Stomach (tissue), 9 donors: Measurements from ENCODE around the gene RPTOR. TPM values are rescaled to one million over a fixed set of nuclear protein-coding genes. Genes with fewer than 3 reads are reported as not detected.

Experiments used
- DNase-seq, 2 donors: peaks; one replicate each; pipeline versions ENCODE4 v3.0.0 to v3.0.0-alpha.2; 2013 to 2019
- H3K27ac ChIP-seq, 5 donors: fragments of 200-600 bp in 4 of 5; sonication (generic) in 4 of 5; one replicate each; pipeline ENCODE4 v1.5.1; 2013 to 2019; ENCODE audit warnings: mild to moderate bottlenecking in 1 of 5, moderate library complexity in 1 of 5
- H3K27me3 ChIP-seq, 3 donors: fragments of 200-600 bp; sonication (generic); one replicate each; pipeline ENCODE4 v1.5.1; 2017 to 2019; ENCODE audit warnings: mixed run types in 1 of 3
- H3K36me3 ChIP-seq, 4 donors: fragments of 200-600 bp; sonication (generic); 1 replicate in 3 of 4; 2 replicates in 1 of 4; pipeline ENCODE4 v1.5.1; 2016 to 2019
- H3K4me1 ChIP-seq, 4 donors: fragments of 200-600 bp; sonication (generic); one replicate each; pipeline ENCODE4 v1.5.1; 2016 to 2019
- H3K4me3 ChIP-seq, 4 donors: fragments of 200-600 bp; sonication (generic) in 3 of 4; one replicate each; pipeline ENCODE4 v1.5.1; 2016 to 2019; ENCODE audit warnings: mild to moderate bottlenecking in 1 of 4
- H3K9me3 ChIP-seq, 4 donors: fragments of 200-600 bp; sonication (generic); one replicate each; pipeline ENCODE4 v1.5.1; 2016 to 2019
- EP300 ChIP-seq: sonication (generic); formaldehyde crosslinking; IDR thresholded peaks from one replicate; pipeline ENCODE4 v1.6.1; 2017; ENCODE audit warnings: antibody characterized with exemption
- POLR2A ChIP-seq, 4 donors: fragments of 450-650 bp; IDR thresholded peaks; one replicate each; pipeline ENCODE4 v1.6.1; 2016; ENCODE audit warnings: antibody characterized with exemption in 4 of 4, control low read depth in 2 of 4, mild to moderate bottlenecking in 1 of 4, moderate library complexity in 1 of 4
- POLR2AphosphoS5 ChIP-seq, 3 donors: sonication (generic); formaldehyde crosslinking; IDR thresholded peaks; one replicate each; pipeline ENCODE4 v1.6.1; 2016; ENCODE audit warnings: antibody characterized with exemption in 3 of 3
- WGBS, 5 donors: extraction: QIAGEN DNeasy Blood & Tissue Kit in 3 of 5; methylation state at CpG; one replicate each; pipeline versions ENCODE4 v1.1.5 to v1.1.7; 2013 to 2018; 5-methylcytosine and 5-hydroxymethylcytosine counted together
- intact Hi-C: fragments of 100-400 bp; cut with DNase I; formaldehyde crosslinking; loops from one replicate; pipeline ENCODE4 v1.15.1; 2023; ENCODE audit warnings: low total_unique reads
- polyA plus RNA-seq, 3 donors: library from polyadenylated mRNA; stranded (reverse); fragments of 200-250 nt; gene quantifications; one replicate each; pipeline ENCODE4 v1.2.3, GENCODE V29; 2013
- total RNA-seq, 5 donors: library from RNA; depleted of rRNA; stranded (reverse); fragments of >200 nt; gene quantifications; one replicate each; pipeline versions ENCODE4 v1.1.0 to v1.2.3, GENCODE V29; 2014 to 2016
- TF ChIP-seq, protein P1 (sequence below), 7 experiments: fragments of 450-650 bp in 4 of 7; fragments of 200-600 bp in 3 of 7; sonication (generic) in 3 of 7; IDR thresholded peaks; one replicate each; pipeline ENCODE4 v1.5.1; 2016 to 2019; ENCODE audit warnings: antibody characterized with exemption in 7 of 7, control low read depth in 2 of 7, mild to moderate bottlenecking in 1 of 7
- donor health status: healthy with polysubstance abuse.
- donor health status: Bipolar disorder and iron deficiency.
- donor health status: healthy.

The RPTOR gene
- total and polyA plus RNA-seq, 8 donors = 3.8 to 103 (median 19.3) TPM

DNA sequence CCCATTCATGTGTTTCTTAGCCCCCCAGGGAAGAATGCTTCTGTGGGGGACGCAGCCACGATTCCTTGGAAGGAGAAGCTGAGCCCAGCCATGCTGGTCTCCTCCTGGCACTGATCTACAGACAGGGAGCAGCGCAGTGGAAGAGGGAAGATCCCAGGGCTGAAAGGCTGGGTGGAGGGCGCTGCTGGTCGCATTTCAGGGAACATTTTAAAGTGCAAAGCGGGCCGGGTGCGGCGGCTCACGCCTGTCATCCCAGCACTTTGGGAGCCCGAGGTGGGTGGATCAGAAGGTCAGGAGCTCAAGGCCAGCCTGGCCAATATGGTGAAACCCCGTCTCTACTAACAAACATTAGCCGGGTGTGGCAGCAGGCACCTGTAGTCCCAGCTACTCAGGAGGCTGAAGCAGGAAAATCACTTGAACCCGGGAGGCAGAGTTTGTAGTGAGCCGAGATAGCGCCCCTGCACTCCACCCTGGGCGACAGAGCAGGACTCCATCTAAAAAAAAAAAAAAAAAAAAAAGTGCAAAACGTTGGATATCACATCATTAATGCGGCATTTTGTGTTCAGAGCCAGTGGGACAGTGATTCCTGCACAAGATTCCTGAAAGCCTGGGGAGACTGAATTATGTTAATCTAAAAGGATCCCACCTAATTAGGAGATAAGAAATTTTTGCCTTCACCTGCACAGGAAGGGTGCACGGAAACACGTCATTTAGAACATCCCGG, 446.4 kb downstream of the RPTOR start:
- intact Hi-C loops = loop anchor here (10.0 kb wide), 1 partner anchor 114 kb away; no protein-coding TSS in a partner anchor
- Histone ChIP-seq H3K27me3 (no peaks in the 10 kb centered on the region), H3K27ac (peak overlapping the region in 4 of 5 donors; percentile 18 to 88 (median 78)), H3K4me3 (peak overlapping the region; percentile 96 to 100 (median 100)), H3K9me3 (no peaks in the 10 kb centered on the region), H3K4me1 (peaks cover 22 to 62% (median 46%) of the 10 kb centered on the region in 4 donors), H3K36me3 (peaks cover under 1 to 18% (median 15%) of the 10 kb centered on the region in 4 donors)
- TF ChIP-seq EP300 (no peak), POLR2A (IDR thresholded peaks at IDR 0.05) (no peak), POLR2AphosphoS5 (IDR thresholded peaks at IDR 0.05) (no peak)
- TF ChIP-seq, protein P1, sequence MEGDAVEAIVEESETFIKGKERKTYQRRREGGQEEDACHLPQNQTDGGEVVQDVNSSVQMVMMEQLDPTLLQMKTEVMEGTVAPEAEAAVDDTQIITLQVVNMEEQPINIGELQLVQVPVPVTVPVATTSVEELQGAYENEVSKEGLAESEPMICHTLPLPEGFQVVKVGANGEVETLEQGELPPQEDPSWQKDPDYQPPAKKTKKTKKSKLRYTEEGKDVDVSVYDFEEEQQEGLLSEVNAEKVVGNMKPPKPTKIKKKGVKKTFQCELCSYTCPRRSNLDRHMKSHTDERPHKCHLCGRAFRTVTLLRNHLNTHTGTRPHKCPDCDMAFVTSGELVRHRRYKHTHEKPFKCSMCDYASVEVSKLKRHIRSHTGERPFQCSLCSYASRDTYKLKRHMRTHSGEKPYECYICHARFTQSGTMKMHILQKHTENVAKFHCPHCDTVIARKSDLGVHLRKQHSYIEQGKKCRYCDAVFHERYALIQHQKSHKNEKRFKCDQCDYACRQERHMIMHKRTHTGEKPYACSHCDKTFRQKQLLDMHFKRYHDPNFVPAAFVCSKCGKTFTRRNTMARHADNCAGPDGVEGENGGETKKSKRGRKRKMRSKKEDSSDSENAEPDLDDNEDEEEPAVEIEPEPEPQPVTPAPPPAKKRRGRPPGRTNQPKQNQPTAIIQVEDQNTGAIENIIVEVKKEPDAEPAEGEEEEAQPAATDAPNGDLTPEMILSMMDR (IDR thresholded peaks at IDR 0.05) = no peak
- 23 to 39% (median 26%) methylated on average over 18 to 22 of the region's 22 CpGs for WGBS, 5 donors
- DNase-seq = no peak

DNA sequence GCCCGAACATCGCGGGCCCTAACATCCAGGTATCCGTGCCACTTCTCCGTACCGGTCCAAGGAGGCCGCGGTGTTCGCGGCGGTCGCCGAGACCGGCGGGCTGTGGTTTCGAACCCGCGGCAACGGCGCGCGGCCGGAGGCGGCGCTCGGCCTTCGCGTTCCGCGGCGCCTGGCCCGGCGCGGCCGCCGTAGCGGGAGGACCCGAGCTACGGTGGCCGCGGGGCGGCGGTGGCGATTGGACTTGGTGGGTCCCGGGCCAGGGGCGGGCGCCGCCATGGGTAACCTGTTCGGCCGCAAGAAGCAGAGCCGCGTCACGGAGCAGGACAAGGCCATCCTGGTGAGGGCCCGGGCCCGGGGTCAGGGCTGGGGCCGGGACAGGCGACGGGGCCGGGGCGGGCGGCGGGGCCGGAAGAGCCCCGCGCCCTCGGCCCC, 447.0 kb downstream of the RPTOR start, which contains the start of gene CHMP6:
Gene CHMP6 (plus strand): TSS at position 197 of the 432 bp plus-strand sequence. CDS start 78 bp downstream, at position 275.
- peak; percentile 79 to 93 for DNase-seq
- H3K9me3 ChIP-seq = no peaks in the 10 kb centered on the region
- TF ChIP-seq, protein P1 (IDR thresholded peaks at IDR 0.05) = peak in 3 of 7 experiments; percentile 8 to 41 (median 8)
- no peak for TF ChIP-seq POLR2A (IDR thresholded peaks at IDR 0.05)
- no peak for TF ChIP-seq EP300
- TF ChIP-seq POLR2AphosphoS5 (IDR thresholded peaks at IDR 0.05) = peak in 1 of 3 donors; percentile 43
- intact Hi-C loops = loop anchor here (10.0 kb wide), 1 partner anchor 113 kb away; no protein-coding TSS in a partner anchor
- WGBS, 5 donors = 0 to 1% (median 0%) methylated on average over 6 to 66 of the region's 66 CpGs
- peak within 1 kb of the TSS; percentile 96 to 100 (median 100) for H3K4me3 ChIP-seq
- peaks cover 6 to 24% (median 21%) of the 10 kb centered on the region in 4 donors for H3K36me3 ChIP-seq
- H3K27me3 ChIP-seq = no peaks in the 10 kb centered on the region
- peak within 1 kb of the TSS in 4 of 5 donors; percentile 18 to 88 (median 78) for H3K27ac ChIP-seq
- peaks cover 22 to 62% (median 46%) of the 10 kb centered on the region in 4 donors for H3K4me1 ChIP-seq

DNA sequence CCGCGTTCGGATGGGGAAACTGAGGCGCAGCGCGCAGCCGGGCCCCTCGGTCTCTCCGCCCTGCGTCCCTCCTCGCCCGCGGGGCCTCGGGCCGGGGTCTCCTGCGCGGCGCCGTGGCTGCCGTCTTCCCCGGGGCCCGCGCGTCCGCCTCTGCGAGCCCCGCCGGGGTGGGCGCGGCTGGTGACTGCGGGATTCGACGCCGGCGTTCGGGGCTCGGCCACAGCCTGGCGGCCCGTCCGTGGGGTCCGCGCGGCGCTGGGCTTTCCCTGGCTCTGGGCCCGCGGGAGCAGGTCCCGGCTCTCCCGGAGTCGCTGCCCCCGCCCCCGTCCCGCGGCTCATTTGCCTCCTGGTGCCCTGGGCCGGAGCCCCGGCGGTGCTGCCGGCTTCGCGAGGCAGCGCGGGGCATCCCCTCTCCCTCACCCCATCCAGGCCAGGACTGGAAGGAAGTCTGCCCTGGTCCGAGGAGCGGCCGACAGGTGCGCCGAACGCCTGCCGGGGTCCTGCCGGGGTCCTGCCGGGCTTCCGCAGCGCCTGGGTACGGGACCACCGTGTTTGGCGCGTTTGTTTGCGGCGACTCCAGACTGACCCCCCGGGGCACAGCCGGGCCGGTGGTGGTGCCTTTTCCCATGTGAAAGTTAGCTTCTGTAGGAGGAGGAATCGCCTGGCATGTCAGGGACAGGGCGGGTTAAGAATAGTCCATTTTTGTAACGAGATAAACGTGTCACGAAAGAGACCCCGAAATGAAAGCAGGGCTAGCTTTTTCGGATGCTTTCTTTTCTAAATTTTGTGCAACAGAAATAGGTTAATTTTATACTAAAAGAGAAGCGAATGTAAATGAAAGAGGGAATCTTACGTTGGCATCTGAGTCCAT, 447.7 kb downstream of the RPTOR start:
- Histone ChIP-seq H3K27me3 (no peaks in the 10 kb centered on the region), H3K36me3 (peaks cover 13 to 31% (median 28%) of the 10 kb centered on the region in 4 donors), H3K27ac (peak overlapping the region in 4 of 5 donors; percentile 18 to 88 (median 78)), H3K9me3 (no peaks in the 10 kb centered on the region), H3K4me1 (peaks cover 22 to 59% (median 46%) of the 10 kb centered on the region in 4 donors), H3K4me3 (peak overlapping the region; percentile 96 to 100 (median 100))
- TF ChIP-seq, protein P1 (IDR thresholded peaks at IDR 0.05) = no peak
- no peak for TF ChIP-seq POLR2AphosphoS5 (IDR thresholded peaks at IDR 0.05)
- TF ChIP-seq POLR2A (IDR thresholded peaks at IDR 0.05) = no peak
- TF ChIP-seq EP300 = no peak
- peak in 1 of 2 donors; percentile 55 for DNase-seq
- WGBS, 5 donors = 2 to 6% (median 3%) methylated on average over 29 to 90 of the region's 90 CpGs
- intact Hi-C loops = loop anchor here (10.0 kb wide), 1 partner anchor 112 kb away; no protein-coding TSS in a partner anchor
